ENCODE results near the gene EFCAB7.
"Not testable (repeated sequence)": the region's sequence is repeated elsewhere in the genome, so short reads cannot be mapped to it uniquely, and the experiment has no call there.

The EFCAB7 gene

DNA sequence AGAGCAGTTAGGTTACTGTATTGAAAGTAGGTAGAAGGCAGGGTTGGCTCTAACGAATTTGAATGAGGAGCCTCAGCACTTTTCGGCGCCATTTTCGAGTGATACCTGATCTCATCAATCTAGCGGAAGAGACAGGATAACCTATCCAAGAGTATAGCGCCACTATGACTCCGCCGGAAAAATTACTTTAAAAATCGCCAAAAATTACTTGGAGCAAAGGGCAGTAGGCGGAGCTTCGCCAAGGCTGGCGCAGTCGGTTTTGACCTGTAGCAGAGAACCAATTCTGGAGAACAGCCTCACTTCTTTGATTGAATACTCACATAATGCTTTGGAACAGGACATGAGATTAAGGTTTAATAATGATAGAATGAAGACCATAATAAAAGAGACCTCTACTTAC, 25.6 kb downstream of the EFCAB7 start:
- DNase-seq (ENCODE audit: low read depth in 3 of 3), result no peak

DNA sequence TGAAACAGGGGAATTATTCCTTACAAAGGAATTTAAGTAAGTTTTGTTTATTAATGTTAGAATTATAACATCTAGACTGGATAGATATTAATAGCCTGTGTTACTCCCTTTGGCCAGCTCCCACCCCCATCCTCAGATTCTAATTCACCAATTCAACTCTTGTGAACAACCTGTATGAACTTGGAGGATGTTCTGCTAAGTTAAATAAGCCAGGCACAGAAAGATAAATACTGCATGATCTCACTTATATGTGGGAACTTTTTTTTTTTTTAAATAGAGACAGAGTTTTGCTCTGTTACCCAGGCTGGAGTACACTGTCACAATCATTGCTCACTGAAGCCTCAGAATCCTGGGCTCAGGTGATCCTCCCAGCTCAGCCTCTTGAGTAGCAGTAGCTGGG, 32.2 kb downstream of the EFCAB7 start:
- no peak for DNase-seq (ENCODE audit: low read depth in 3 of 3)

DNA sequence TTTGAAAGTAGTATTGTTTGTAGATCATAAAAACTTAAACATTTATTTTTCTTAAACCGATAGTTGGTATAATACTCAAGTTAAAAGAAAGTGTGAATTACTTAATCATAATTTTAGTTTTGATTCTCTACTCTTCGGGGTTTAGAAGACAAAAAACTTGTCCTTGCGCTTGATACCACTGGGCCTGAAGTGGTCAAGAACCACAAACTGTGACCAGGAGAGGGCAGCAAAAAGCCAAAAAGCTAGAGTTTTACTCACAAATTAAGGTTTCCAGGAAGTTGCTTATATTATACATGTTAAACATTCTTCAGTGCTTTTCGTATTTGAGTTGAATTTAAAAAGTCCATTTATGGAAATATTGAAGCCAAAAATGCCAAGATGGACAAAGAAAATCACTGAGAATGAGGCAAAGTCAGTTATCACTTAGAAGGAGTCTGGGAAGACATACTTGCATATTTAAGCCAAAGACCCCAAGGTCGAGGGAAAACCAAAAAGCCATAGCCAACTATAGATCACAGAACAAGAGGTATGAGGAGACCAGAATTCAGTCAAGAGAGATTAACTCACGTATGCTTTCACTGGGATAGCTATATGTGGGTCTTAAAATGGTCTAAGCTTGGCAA, 34.2 kb downstream of the EFCAB7 start:
- peak in 1 of 3 donors; percentile 2 for DNase-seq (ENCODE audit: low read depth in 3 of 3)

DNA sequence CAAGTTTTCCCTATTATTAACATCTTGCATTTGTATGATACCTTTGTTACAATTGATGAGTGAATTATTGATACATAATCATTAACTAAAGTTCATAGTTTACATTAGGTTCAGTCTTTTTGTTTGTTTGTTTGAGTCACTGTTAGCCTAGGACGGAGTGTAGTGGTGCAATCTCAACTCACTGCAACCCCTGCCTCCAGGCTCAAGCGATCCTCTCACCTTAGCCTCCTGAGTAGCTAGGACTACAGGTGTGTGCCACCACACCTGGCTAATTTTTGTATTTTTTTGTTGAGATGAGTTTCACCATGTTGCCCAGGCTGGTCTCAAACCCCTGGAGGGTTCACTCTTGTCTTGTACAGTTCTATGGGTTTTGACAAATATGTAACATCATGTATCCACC, 36.0 kb downstream of the EFCAB7 start:
- DNase-seq (ENCODE audit: low read depth in 3 of 3), result no peak

DNA sequence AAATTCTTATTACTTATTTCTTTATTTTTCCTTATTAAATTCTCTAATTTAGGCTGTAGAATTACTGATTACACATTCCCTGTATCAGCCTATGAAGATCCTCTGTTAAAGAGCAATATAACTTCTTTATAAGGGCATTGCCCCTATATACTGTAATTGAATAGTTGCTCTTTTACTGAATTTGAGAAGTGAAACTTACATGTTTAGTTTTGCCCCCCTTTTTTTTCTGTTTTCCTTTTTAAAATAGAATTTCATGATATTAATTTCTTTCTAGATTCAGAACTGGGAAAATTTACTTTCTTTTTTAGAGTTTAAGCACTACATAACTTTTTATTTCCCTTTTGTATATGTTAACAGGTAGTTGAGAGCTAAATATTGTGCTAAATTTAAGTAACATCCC, 40.4 kb downstream of the EFCAB7 start:
- no peak for DNase-seq (ENCODE audit: low read depth in 3 of 3)

DNA sequence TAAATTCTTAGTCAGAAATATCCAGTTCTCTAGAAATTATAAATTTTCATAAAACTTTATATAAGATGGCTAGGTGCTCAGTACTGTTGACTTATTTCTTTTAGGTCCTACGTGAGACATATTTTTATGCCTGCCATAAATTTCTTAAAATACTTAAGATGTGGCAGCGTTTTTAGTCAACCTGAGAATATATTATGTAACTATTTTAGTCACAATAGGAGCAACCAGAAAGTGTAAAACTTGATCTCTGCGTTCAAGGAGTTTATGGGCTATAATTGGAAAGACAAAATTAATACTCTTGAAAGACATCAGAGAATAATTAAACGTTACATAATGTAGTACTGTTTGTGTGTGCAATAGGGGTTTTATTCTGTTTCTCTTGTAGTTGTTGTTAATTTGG, 45.7 kb downstream of the EFCAB7 start:
- no peak for DNase-seq (ENCODE audit: low read depth in 3 of 3)

DNA sequence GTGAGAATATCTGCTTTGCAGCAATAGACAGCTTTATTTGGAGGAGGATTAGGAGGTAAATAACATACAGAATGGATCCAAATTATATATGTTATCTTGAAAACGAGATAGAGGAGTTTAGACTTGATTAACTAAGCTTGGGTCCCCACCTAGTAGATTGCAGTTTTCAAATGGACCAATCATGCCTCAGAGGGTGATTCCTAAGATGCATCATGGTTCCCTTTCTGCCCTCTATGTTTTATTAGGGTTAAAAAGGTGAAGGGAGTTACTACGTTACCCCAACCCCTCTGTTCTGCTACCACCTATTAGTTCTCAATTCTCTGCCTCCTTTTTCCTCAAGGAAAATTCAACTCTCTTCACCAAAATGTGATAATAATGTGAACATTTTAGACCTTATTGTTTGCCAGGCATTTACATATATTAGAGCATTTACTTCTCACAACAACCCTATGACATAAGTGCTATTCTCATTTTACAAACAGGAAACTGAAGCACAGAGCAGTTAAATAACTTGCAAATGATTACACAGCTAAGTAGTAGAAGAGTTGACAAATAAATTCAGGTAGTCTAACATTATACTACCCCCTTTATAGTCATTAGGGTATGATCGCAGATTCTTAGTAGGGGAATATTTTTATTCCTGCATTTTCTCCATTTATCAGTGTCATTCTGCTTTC, 46.5 kb downstream of the EFCAB7 start:
- no peak for DNase-seq (ENCODE audit: low read depth in 3 of 3)

DNA sequence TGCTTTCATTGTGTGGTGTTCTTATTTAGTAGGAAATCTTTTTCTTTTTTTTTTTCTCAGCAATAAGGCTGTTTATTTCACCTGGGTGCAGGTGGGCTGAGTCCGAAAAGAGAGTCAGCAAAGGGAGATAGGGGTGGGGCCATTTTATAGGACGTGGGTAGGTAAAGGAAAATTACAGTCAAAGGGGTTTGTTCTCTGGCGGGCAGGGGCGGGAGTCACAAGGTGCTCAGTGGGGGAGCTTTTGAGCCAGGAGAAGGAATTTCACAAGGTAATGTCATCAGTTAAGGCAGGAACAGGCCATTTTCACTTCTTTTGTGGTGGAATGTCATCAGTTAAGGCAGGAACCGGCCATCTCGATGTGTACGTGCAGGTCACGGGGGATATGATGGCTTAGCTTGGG, 49.4 kb downstream of the EFCAB7 start:
- DNase-seq (ENCODE audit: low read depth in 3 of 3), result not testable (repeated sequence)

DNA sequence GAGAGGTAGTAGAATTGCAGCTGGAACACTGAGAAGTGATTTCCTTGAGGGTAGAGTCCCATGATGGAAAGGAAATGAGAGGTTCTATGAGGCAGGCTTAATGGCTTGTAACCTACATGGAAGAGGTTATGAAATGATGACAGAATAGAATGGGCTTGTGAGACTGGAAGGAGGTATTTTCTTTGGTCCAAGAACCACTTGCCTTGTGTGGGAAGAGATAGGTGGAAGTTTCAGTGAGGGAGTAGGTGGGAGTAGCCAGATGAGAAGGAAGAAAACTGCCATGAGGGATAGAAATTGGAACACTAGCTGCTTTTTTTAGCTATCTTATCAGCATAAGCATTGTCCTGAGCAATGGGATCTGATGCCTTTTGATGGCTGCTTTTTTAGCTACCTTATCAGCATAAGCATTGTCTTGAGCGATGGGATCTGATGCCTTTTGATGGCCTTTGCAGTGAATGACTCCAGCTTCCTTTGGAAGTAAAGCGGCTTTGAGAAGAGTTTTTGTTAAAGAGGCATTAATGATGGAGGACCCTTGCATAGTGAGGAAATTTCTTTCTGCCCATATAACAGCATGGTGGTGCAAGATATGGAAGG, 51.0 kb downstream of the EFCAB7 start:
- DNase-seq (ENCODE audit: low read depth in 3 of 3), result not testable (repeated sequence)

DNA sequence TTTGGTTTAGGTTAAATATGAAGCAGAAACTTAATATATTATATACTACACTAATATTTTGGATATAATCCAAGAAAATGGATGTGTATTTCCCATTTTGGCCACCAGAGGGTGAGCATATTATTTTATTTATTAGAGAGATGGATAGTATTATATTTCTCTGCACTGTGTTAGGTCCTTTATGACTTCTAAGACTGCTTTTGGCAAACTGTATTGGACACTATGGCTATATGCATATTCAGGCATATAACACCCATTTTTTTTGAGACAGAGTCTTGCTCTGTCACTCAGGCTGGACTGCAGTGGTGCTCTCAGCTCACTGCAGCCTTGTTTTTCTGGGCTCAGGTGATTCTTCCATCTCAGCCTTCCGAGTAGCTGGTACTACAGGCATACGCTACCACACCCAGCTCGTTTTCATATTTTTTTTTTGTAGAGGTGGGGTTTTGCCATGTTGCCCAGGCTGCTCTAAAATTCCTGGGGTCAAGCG, 52.1 kb downstream of the EFCAB7 start:
- no peak for DNase-seq (ENCODE audit: low read depth in 3 of 3)

DNA sequence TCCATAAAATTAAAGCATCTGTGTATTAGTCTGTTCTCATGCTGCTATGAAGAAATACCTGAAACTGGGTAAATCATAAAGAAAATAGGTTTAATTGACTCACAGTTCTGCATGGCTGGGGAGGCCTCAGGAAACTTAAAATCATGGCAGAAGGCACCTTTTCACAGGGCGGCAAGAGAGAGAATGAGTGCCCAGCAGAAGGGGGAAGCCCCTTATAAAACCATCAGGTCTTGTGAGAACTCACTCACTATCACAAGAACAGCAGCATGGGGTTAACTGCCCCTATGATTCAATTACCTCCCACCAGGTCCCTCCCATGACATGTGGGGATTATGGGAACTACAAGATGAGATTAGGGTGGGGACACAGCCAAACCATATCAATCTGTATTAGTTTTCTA, 63.0 kb downstream of the EFCAB7 start:
- not testable (repeated sequence) for DNase-seq (ENCODE audit: low read depth in 3 of 3)

DNA sequence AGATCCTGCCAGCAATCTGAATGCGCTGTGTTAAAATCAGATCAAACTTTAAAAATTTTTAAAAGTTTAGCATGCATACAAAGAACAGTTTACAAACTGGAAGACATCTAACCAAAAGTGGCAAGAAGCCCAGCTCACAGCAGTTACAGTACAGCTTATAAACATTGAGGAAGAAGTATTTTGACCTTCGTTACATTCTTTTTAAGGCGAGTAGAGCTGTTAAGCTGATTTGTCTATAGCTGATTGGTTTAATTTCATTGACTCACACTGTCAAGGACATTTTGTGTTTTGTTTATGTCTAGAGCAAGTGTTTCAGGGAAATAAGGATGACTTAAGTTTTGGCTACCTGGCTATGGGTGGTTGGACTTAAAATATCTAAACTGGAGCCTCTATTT, 66.8 kb downstream of the EFCAB7 start:
- DNase-seq (ENCODE audit: low read depth in 3 of 3), result no peak

DNA sequence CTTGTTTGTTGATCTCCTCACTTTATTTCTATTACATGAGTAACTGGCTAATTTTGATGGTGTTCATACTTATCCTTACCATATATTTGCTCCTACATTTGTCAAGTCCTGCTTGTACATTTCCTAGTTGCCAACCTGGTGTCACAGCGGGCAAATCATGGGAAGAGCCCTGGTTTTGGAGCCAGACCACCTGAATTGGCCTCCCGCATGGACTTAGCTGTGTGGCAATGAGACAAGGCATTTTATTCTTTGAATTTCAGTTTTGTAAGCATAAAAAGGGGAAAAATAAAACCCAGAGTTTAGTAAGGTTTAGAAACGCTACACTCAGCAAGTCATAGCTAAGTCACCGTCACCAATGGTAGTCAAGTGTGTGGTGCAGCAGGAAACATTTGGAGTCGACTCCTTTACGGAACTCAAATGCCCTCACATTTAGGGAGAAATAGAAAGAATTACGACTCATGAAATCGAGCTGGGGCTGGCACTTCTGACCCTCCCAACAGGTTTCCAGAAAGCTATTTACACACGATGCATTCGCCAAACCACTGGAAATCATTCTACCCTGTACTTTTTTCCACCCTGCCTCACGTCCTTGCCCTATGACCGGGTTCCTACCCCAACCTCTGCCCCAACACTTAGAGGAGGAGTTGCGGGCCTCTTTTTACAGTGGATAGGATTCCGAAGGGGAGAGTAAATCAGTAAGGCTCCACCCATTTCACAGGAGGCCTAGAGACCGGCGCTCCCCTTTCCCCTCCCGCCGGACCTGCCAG, 69.4 kb downstream of the EFCAB7 start:
- DNase-seq (ENCODE audit: low read depth in 3 of 3), result peak in 1 of 3 donors; percentile 28

DNA sequence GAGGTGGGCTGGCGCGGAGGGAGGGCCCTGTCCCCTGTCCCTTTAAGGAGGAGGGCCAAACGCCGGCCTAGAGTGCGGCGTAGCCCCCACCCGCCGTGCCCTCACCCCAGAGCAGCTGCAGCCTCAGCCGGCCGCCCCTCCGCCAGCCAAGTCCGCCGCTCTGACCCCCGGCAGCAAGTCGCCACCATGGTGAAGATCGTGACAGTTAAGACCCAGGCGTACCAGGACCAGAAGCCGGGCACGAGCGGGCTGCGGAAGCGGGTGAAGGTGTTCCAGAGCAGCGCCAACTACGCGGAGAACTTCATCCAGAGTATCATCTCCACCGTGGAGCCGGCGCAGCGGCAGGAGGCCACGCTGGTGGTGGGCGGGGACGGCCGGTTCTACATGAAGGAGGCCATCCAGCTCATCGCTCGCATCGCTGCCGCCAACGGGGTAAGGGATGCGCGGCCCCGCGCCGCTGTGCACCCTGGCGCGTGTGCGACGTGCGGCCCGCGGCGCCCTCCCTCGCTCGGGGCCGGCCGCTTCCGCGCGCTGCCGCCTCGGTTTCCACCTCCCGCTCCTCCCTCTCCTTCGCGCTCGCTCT, 70.1 kb downstream of the EFCAB7 start, which contains the start of gene PGM1:
Gene PGM1 (plus strand): TSS at position 109 of the 583 bp plus-strand sequence. CDS start 78 bp downstream, at position 187.
- DNase-seq (ENCODE audit: low read depth in 3 of 3), result peak; percentile 47 to 62 (median 61)

DNA sequence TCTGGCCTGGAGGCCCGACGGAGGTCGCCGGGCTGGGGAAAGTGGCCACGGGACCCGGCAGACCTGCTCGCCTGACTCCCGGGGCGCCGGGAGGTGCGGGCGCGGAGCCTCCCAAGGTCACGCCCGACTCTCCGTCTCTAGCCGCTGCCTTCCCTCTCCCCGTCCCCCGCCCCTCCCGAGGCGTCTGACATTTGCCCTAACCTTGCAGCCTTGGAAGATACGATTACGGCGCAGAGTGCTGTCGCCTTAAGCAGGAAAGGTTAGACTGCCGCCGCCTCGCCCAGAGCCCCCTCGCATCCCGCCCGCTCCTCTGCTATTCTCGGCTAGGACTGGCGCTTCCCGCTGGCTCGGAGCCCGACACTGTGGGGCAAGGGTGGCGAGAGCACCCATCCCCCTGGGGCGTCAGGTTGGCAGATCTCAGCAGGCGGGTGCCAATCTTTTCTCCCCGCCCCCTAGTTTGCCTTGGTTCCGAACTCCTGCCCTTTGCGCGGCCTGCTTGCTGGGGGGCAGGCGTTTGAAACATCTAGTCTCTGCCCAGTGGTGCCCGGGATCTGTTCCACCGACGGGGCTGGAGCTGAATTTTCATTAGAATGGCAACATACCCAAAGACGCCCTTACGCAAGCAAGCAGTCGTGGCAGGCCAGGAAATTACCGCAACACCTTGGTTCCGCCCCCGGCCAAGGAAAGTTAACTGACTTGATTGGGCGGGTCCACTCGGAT, 70.7 kb downstream of the EFCAB7 start:
- DNase-seq (ENCODE audit: low read depth in 3 of 3), result peak; percentile 60 to 70 (median 69)

DNA sequence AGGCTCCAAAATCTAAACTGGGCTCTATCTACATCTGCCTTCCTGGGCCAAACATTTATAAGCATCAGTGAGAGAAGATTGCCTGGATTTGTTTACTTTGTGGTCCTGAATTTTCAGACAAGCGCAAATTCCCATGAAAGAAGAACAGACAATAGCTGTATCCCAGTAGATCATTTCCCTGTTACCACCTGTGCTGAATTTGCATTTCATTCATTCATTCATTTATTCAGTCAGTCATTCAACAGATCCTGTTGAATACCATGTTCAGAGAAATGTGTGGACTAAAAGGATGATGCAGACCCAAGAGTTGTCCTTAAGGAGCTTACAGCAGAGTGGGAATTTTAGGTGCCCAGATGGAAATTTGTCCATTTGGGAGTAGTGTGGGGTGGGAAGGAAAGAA, 72.1 kb downstream of the EFCAB7 start:
- DNase-seq (ENCODE audit: low read depth in 3 of 3), result no peak

DNA sequence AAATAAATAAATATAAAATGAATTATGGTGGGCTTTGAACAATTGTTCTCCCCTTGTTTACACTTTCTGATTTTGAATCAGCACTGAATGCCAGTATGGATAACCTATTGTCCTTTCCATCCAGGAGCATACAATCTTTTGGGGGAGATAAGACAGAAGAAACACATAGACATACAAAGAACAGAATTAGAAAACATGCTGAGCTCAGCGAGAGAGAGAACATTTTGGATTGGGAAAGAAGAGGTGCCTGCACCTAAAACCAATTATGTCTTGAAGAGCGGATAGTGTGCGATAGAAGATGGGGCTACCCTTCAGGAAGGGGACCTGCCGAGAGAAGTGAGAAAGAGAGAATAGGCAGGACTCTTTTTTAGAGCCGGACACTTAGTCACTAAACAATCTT, 76.5 kb downstream of the EFCAB7 start:
- no peak for DNase-seq (ENCODE audit: low read depth in 3 of 3)

DNA sequence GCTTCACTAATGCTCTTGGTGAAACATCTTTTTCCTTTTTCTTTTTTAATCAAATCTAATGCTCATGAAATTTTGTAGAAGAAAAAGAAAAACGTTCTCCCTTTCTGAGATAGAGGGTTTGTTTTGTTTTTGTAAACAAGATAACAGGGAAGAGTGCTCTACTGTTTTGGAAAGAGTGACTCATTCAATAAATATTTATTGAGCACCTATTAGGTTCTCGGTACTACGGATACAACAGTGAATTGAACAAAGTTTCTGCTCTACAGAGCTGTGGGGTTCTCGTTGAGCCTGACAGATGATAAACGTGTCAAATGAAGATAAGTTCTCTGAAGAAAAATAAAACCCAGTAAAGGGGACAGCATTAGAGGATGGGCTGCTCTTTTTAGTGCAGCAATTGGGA, 76.9 kb downstream of the EFCAB7 start:
- no peak for DNase-seq (ENCODE audit: low read depth in 3 of 3)

DNA sequence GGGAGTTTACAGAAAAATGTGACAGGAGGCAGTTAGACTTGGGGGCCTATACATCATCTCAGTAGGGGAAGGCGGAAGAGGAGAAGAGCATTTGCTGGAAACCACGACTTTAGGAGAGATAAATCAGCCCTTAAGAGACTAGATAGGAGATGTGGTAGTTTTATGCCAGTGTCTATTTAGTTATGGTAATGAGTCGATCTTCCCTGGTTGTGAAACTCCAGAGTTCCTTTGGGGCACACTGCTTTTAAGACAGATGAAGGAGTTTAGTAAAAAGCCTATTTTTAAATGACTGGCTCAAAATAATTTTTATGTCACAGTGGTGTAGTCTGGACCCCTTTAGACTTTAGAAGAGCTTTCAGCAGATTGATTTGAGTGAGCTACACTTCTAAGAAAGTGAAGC, 77.7 kb downstream of the EFCAB7 start:
- no peak for DNase-seq (ENCODE audit: low read depth in 3 of 3)

DNA sequence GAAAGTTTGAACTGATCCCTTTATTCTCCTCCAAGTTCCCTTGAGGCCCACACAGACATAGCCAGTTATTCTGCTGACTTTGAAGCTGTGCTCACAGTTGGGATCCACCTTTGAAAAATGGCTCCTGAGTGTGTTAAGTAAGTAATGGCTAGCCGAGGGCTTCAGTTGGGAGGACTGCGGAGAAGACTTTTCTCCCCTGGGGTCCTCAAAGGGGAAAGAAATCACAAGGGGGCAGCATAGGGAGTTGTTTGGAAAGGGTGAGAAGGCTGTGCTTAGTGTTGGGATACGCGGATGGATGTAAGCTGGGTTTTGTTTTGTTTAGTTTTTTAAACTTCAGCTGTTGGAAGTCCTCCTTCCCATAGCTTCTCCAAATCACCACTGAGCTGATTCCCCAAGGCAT, 78.1 kb downstream of the EFCAB7 start:
- no peak for DNase-seq (ENCODE audit: low read depth in 3 of 3)

DNA sequence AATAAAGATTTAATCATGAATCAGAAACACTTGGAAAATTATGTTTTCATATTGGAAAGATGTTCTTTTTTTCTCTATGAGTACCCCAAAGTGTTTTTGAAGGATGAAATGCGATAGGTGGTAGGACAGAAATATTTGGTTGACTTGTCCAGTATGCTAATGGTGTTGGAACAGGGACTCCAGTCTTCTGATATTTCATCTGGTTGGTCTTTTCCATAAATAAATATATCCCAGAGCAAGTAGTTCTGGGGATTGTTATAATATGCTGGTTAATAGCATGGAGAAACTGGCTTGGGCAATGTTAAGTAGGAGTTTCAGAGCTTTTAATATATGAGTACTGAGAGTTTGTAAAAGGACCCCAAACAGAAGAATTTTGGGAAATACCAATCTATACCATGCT, 78.6 kb downstream of the EFCAB7 start:
- DNase-seq (ENCODE audit: low read depth in 3 of 3), result no peak
